K562 (cell line): ENCODE measurements around the gene PIK3CA. TPM values are rescaled to one million over a fixed set of nuclear protein-coding genes. Genes with fewer than 3 reads are reported as not detected.

Experiments
- AFF4 ChIP-seq: sonication (generic); formaldehyde crosslinking; IDR thresholded peaks from 2 replicates; pipeline ENCODE4 v1.8.0; 2023; ENCODE audit warnings: mild to moderate bottlenecking, missing genetic modification reagents
- BDP1 ChIP-seq: IDR thresholded peaks from 3 replicates; pipeline ENCODE4 v1.6.1; 2011; ENCODE audit not compliant: insufficient read length, insufficient read depth
- CBFA2T2 ChIP-seq: fragments of 450-650 bp; conservative IDR thresholded peaks from 2 replicates; pipeline ENCODE4 v1.6.1; 2017; ENCODE audit warnings: mild to moderate bottlenecking
- ERF ChIP-seq: fragments of 450-650 bp; formaldehyde crosslinking; IDR thresholded peaks from 2 replicates; pipeline ENCODE4 v1.4.0; 2020; ENCODE audit warnings: mild to moderate bottlenecking, mixed read lengths
- ETV1 ChIP-seq: fragments of 450-650 bp; conservative IDR thresholded peaks from 2 replicates; pipeline ENCODE4 v1.6.1; 2016; ENCODE audit warnings: missing genetic modification characterization, control low read depth, low read depth, missing compliant biosample characterization
- FOSL1 ChIP-seq: fragments of 200-800 bp; sonication (Bioruptor generic); conservative IDR thresholded peaks from 2 replicates; pipeline ENCODE4 v1.6.1; 2016; ENCODE audit warnings: missing genetic modification characterization, missing compliant biosample characterization
- GTF3C2 ChIP-seq: IDR thresholded peaks from 3 replicates; pipeline ENCODE4 v1.6.1; 2011; ENCODE audit warnings: borderline replicate concordance, mild to moderate bottlenecking, moderate library complexity; ENCODE audit not compliant: insufficient read length; ENCODE audit errors: extremely low read depth
- PRPF4 ChIP-seq: fragments of 200-400 bp; formaldehyde crosslinking; IDR thresholded peaks from one replicate; pipeline ENCODE4 v1.6.1; 2017; ENCODE audit warnings: low read length, low read depth, mild to moderate bottlenecking; ENCODE audit not compliant: insufficient read depth, poor library complexity, severe bottlenecking
- RAD51 ChIP-seq: fragments of 450-650 bp; IDR thresholded peaks from 2 replicates; pipeline ENCODE4 v1.7.1; 2016; ENCODE audit warnings: low read depth, mild to moderate bottlenecking, borderline replicate concordance
- RBBP5 ChIP-seq: fragments of 200-600 bp; sonication (generic); IDR thresholded peaks from 2 replicates; pipeline ENCODE4 v1.6.1; 2012; ENCODE audit warnings: borderline replicate concordance, mild to moderate bottlenecking, low read length, control low read depth, inconsistent platforms; ENCODE audit not compliant: insufficient read depth, poor library complexity, severe bottlenecking
- RCOR1 ChIP-seq, 2 experiments: IDR thresholded peaks; 2 replicates each; pipeline ENCODE4 v1.6.1; 2012; ENCODE audit warnings: low read depth in 2 of 2, low read length in 2 of 2, borderline replicate concordance in 1 of 2, improper control_type of control experiment in 1 of 2
- SNRNP70 ChIP-seq: fragments of 200-400 bp; formaldehyde crosslinking; optimal IDR thresholded peaks from 2 replicates; pipeline ENCODE3; 2017; ENCODE audit warnings: low read depth, low read length
- ZNF12 ChIP-seq: sonication (generic); formaldehyde crosslinking; IDR thresholded peaks from 2 replicates; pipeline ENCODE4 v1.4.0; 2020; ENCODE audit warnings: mild to moderate bottlenecking, missing genetic modification reagents
- ZNF41 ChIP-seq: fragments of 250-450 bp; sonication (Bioruptor Pico); conservative IDR thresholded peaks from 2 replicates; pipeline ENCODE4 v1.4.0; 2020; ENCODE audit warnings: mild to moderate bottlenecking
- ZSCAN29 ChIP-seq: fragments of 450-650 bp; IDR thresholded peaks from 2 replicates; pipeline ENCODE4 v1.6.1; 2017
- polyA plus RNA-seq, 8 experiments: library from polyadenylated mRNA; depleted of rRNA in 4 of 8; stranded (reverse) in 5 of 8; unstranded in 3 of 8; fragments of >200 nt; fragmentation: Nextera tagmentation in 2 of 8; fragmentation: Illumina TruSeq in 1 of 8; extraction: Ambion mirVana in 2 of 8; extraction: Trizol in 1 of 8; gene quantifications; 2 replicates each; pipeline versions ENCODE4 v1.2.1 to v1.2.3, GENCODE V29; 2011 to 2014; ENCODE audit warnings: inconsistent platforms in 1 of 8, missing spikeins in 1 of 8
- total RNA-seq, 7 experiments: library from RNA; depleted of rRNA in 6 of 7; stranded (reverse); fragments of >200 nt in 6 of 7; fragmentation: Illumina TruSeq in 2 of 7; extraction: Trizol in 2 of 7; gene quantifications; 2 replicates each; pipeline versions ENCODE4 v1.2.1 to v1.2.3, GENCODE V29; 2011 to 2021; ENCODE audit warnings: low replicate concordance in 1 of 7
- TF ChIP-seq, protein P1 (sequence below): fragments of 250-450 bp; sonication (Bioruptor Pico); IDR thresholded peaks from 2 replicates; pipeline ENCODE4 v1.5.0; 2021; ENCODE audit warnings: mild to moderate bottlenecking, moderate library complexity

Gene PIK3CA
- total and polyA plus RNA-seq, 9 of the 15 experiments (the other 6 are each of a cell fraction or from before 2014, with no cell fraction given): 3.8 to 19.4 (median 10.8) TPM

DNA sequence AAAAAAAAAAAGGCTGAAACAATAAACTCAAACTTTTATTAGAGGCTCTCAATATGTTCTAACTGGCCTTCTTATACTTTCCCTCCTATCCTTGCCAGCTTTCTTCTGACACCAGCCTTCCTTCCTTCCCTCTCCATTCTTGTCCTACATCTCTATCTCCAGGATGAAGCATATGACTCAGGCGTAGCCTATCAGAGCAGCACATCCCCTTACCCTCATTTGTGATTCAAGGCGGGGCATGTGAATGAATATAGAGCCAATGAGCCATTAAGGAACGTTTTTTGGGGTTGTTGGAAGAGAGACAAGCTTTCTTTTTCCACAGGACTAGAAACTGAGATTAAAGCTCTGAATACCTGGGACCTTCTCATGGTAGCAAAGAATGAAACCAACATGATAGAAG lies 127.8 kb downstream of the PIK3CA start (continued):
- 0 out of 4 replicates have a peak, but pooled peaks of 1 of the 2 experiments have one; percentile 19 for TF ChIP-seq RCOR1 (IDR thresholded peaks at IDR 0.05; ENCODE audit: borderline replicate concordance in 1 of 2, low read depth in 2 of 2, low read length in 2 of 2)
- TF ChIP-seq RAD51: peak; percentile 21; the same call in 1 of the 2 replicates
- TF ChIP-seq GTF3C2: no peak
- no peak for TF ChIP-seq RBBP5
- 0 out of 2 replicates have a peak, but pooled peaks have one; percentile 14 for TF ChIP-seq CBFA2T2
- TF ChIP-seq ERF (CRISPR knock-in tag): no peak
- TF ChIP-seq AFF4 (CRISPR knock-in tag): no peak
- no peak for TF ChIP-seq ZNF41 (CRISPR knock-in tag)
- TF ChIP-seq, protein P1, sequence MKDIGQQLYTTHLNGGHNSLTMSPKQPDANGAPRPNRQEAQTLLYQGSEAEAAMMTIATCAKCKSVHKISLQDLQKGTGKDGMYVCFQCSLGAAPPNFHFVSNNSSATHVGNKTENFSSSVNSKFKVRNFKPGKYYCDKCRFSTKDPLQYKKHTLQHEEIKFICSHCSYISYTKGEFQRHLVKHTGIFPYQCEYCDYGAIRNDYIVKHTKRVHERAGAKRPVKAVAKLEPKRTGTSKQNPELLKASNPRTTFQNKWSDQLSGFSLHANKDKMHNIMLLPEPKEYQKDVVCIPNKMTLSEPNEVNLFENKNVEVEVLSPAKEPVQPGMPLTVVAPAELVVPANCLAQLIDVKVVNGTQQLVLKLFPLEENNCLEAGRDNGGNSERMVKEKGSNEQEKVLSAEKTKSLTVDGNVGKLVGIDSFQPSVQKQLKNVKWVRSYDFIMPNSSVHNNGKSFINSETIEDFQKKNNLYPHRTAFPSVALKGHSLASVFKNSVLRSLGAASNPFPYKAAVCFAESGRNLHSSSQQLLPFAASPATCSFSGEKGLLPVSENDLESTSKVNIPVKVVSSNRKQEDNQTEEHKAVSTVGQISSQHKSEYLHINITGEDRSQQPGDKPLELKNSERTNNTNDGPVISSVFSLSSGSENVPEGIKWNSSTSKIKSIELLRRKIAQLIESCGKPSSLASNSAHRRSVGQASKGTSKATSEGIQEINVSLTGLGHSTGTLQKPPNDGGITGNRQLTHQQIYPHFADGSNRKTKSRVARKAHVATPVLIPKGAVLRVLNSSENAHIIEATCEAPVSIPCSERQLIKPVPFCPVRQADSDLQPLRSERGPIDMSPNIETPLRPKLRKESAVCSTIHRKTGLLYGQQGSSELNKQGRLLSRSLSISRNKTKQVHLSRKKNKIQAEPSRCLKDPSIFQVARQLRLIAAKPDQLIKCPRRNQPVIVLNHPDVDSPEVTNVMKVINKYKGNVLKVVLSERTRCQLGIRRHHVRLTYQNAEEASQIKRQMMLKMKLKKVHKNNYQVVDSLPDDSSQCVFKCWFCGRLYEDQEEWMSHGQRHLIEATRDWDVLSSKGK (CRISPR knock-in tag): no peak
- TF ChIP-seq FOSL1: no peak; the same call in 1 of the 2 replicates
- no peak for TF ChIP-seq ETV1 (tag)
- TF ChIP-seq ZNF12 (CRISPR knock-in tag): no peak
- no peak for TF ChIP-seq ZSCAN29
- no peak for TF ChIP-seq BDP1
- TF ChIP-seq SNRNP70: no peak
- no peak for TF ChIP-seq PRPF4
